Measurements from ENCODE around the gene ALDH1B1. TPM values are rescaled to one million over a fixed set of nuclear protein-coding genes. Genes with fewer than 3 reads are reported as not detected.

Gene ALDH1B1
- total RNA-seq, 1 donor from 2014 or later, result 10.5 TPM

DNA sequence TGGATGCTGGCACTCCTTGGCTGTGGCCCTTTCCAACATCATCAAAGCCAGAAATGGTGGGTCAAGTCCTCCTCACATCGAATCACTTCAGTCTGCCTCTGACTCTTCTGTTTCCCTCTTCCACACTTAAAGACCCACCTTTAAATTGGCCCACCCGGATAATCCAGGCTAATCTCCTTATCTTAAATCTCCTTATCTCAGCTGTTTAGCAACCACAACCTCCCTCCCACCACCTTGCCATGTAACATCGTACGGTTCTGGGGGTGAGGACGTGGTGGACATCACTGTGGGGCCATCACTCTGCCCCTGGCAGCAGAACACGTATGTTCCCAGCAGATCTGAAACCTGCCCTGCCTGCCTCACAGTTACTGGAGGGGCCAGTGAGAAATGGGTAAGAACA lies 20.2 kb downstream of the ALDH1B1 start:
- Mint-ChIP-seq H3K4me3 (ENCODE audit: unreplicated experiment) (no peak overlapping the region), H3K36me3 (ENCODE audit: unreplicated experiment) (no peaks in the 10 kb centered on the region), H3K4me1 (ENCODE audit: unreplicated experiment) (no peaks in the 10 kb centered on the region), H3K9me3 (ENCODE audit: unreplicated experiment) (no peaks in the 10 kb centered on the region), H3K27ac (ENCODE audit: unreplicated experiment) (no peak overlapping the region), H3K27me3 (ENCODE audit: unreplicated experiment) (peaks cover 7% of the 10 kb centered on the region)
- no peak for TF ChIP-seq CTCF (IDR thresholded peaks at IDR 0.05)
- DNase-seq (ENCODE audit: extremely low spot score, unreplicated experiment), result no peak

DNA sequence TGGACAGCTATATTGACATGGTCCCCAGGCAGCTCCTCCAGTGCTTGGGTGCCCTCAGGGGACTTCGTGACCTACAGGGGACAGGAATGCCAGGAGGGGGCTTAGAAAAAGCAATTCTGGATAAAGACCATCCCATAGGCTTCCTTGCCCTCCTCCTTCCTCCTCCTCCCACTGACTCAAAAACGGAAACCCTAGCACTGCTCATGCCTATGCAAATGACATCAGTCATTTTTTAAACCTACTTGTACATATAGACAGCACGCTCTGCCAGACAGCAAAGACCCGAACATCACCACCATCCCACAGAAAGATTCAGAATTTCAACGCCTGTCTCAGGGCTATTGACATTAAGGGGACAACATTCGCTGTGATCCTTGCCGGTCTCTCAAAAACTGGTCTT lies 20.8 kb downstream of the ALDH1B1 start:
- Mint-ChIP-seq H3K4me1 (ENCODE audit: unreplicated experiment) (no peaks in the 10 kb centered on the region), H3K27me3 (ENCODE audit: unreplicated experiment) (peaks cover 7% of the 10 kb centered on the region), H3K9me3 (ENCODE audit: unreplicated experiment) (no peaks in the 10 kb centered on the region), H3K36me3 (ENCODE audit: unreplicated experiment) (no peaks in the 10 kb centered on the region), H3K4me3 (ENCODE audit: unreplicated experiment) (no peak overlapping the region), H3K27ac (ENCODE audit: unreplicated experiment) (no peak overlapping the region)
- DNase-seq (ENCODE audit: extremely low spot score, unreplicated experiment), result no peak
- no peak for TF ChIP-seq CTCF (IDR thresholded peaks at IDR 0.05)

DNA sequence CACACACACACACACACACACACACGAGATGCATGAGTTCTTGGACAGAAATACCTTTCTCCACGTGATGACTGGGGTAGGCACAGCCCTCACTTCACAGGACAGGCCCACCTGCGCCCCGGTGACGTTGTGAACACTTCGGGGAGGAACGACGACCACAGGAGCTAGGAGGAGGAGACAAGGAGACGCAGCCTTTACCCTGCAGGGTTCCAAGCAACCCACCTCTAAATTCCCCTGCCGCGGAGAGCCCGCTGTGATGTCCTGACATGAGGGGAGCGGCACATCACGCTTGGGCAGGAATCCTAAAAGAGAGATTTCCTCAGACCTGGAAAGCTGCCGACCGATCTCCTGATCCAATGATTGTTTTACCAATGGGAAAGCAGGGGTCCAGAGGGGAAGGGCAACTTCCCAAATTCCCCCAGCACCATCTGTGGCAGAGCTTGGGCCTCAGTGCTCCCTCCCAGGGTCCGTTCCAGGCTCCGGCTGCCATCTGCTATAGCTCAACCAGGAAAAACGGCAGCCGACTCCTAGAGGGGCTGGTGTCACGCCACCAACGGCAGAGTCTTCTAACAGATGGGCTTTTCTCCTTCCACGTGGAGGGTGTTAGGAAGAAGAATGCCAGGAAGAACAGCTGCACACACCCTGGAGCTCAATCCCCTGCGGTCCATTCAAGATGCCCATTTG lies 21.7 kb downstream of the ALDH1B1 start:
- DNase-seq (ENCODE audit: extremely low spot score, unreplicated experiment), result no peak
- Mint-ChIP-seq H3K36me3 (ENCODE audit: unreplicated experiment) (no peaks in the 10 kb centered on the region), H3K4me3 (ENCODE audit: unreplicated experiment) (no peak overlapping the region), H3K27ac (ENCODE audit: unreplicated experiment) (no peak overlapping the region), H3K27me3 (ENCODE audit: unreplicated experiment) (peaks cover 8% of the 10 kb centered on the region), H3K9me3 (ENCODE audit: unreplicated experiment) (no peaks in the 10 kb centered on the region), H3K4me1 (ENCODE audit: unreplicated experiment) (no peaks in the 10 kb centered on the region)
- TF ChIP-seq CTCF (IDR thresholded peaks at IDR 0.05), result no peak

DNA sequence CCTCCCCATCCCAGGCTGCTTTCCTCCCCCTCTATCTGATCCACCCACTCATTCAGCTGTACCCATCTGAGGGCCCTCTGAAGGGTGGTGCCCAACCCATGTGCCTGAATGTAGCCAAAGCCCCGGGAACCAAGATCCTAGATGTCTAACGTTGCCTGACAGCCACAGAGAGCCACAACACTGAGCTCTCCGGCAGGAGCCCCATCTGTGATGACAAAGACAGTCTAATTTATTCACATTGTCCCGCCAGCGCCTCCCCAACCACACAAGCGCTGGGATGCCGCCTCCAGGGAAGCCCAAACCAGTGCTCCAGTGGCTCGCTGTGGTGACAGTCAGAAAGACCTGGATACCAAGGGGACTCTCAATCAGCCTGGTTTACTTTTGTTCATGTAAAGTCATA lies 23.4 kb downstream of the ALDH1B1 start:
- peaks cover 11% of the 10 kb centered on the region for H3K27me3 Mint-ChIP-seq (ENCODE audit: unreplicated experiment)
- H3K27ac Mint-ChIP-seq (ENCODE audit: unreplicated experiment), result no peak overlapping the region
- peaks cover under 1% of the 10 kb centered on the region for H3K4me1 Mint-ChIP-seq (ENCODE audit: unreplicated experiment)
- no peaks in the 10 kb centered on the region for H3K9me3 Mint-ChIP-seq (ENCODE audit: unreplicated experiment)
- no peak overlapping the region for H3K4me3 Mint-ChIP-seq (ENCODE audit: unreplicated experiment)
- no peak for DNase-seq (ENCODE audit: extremely low spot score, unreplicated experiment)
- no peaks in the 10 kb centered on the region for H3K36me3 Mint-ChIP-seq (ENCODE audit: unreplicated experiment)
- no peak for TF ChIP-seq CTCF (IDR thresholded peaks at IDR 0.05)

- Mint-ChIP-seq H3K9me3 (ENCODE audit: unreplicated experiment) (no peaks in the 10 kb centered on the region), H3K36me3 (ENCODE audit: unreplicated experiment) (no peaks in the 10 kb centered on the region)
- no peak for TF ChIP-seq CTCF (IDR thresholded peaks at IDR 0.05)
These were observed 24.0 kb downstream of the ALDH1B1 start for GRCh38 chr9:38416461-38416860.

More at GRCh38 chr9:38416461-38416860, 24.0 kb downstream of the ALDH1B1 start:
- Mint-ChIP-seq H3K27ac (ENCODE audit: unreplicated experiment) (no peak overlapping the region), H3K27me3 (ENCODE audit: unreplicated experiment) (peaks cover 11% of the 10 kb centered on the region), H3K4me1 (ENCODE audit: unreplicated experiment) (peaks cover 7% of the 10 kb centered on the region), H3K4me3 (ENCODE audit: unreplicated experiment) (no peak overlapping the region)
- DNase-seq (ENCODE audit: extremely low spot score, unreplicated experiment), result no peak
